ENCODE results near the gene KLHL24. TPM values are rescaled to one million over a fixed set of nuclear protein-coding genes. Genes with fewer than 3 reads are reported as not detected.

Gene KLHL24
- total RNA-seq, 1 experiment from 2014 or later: 59.1 TPM

GRCh38 chr3:183662099-183662498, 26.7 kb downstream of the KLHL24 start:
- no peak overlapping the region for H2AFZ ChIP-seq
- no peaks in the 10 kb centered on the region for H3K27me3 ChIP-seq (ENCODE audit: insufficient read depth, low read depth)
- H3F3A ChIP-seq (ENCODE audit: insufficient read depth, low read depth): 0 out of 2 replicates have a peak, but pooled peaks cover 3% of the 10 kb centered on the region
- no peaks in the 10 kb centered on the region for H4K20me1 ChIP-seq (ENCODE audit: insufficient read depth)
- no peak for TF ChIP-seq CTCF (conservative IDR thresholded peaks at IDR 0.05)
- no peak for TF ChIP-seq EZH2 (IDR thresholded peaks at IDR 0.05; ENCODE audit: low read depth)
- DNase-seq: no peak
- no peaks in the 10 kb centered on the region for H3K4me1 ChIP-seq (replicated peaks; ENCODE audit: insufficient read depth)
- H3K4me2 ChIP-seq: no peak overlapping the region
- ChIA-PET CTCF (no interaction called here), POLR2A (ENCODE audit: unreplicated experiment) (interaction anchor here (0.7 kb wide), 1 partner anchor 160 kb away, joined by 3 read pairs; no protein-coding TSS in a partner anchor)
- BruUV-seq (replicated peaks): no TSS peak
- intact Hi-C loops (cut with micrococcal nuclease; ENCODE audit: unreplicated experiment): no loop called here
- no peaks in the 10 kb centered on the region for H3K79me2 ChIP-seq (ENCODE audit: low read depth)
- H3K9me3 ChIP-seq (ENCODE audit: insufficient read depth, low read depth): no peaks in the 10 kb centered on the region; the same call in 1 of the 2 replicates
- H3K36me3 ChIP-seq (ENCODE audit: low read depth): 0 out of 2 replicates have a peak, but pooled peaks cover 13% of the 10 kb centered on the region
- H3K4me3 ChIP-seq: no peak overlapping the region
- H3K27ac ChIP-seq: no peak overlapping the region
- no peaks in the 10 kb centered on the region for H3K9me2 ChIP-seq (ENCODE audit: insufficient read depth)

GRCh38 chr3:183664913-183665381, 29.5 kb downstream of the KLHL24 start:
- Histone ChIP-seq H3K79me2 (ENCODE audit: low read depth) (no peaks in the 10 kb centered on the region), H4K20me1 (ENCODE audit: insufficient read depth) (no peaks in the 10 kb centered on the region), H3F3A (ENCODE audit: insufficient read depth, low read depth) (0 out of 2 replicates have a peak, but pooled peaks cover 3% of the 10 kb centered on the region), H2AFZ (no peak overlapping the region), H3K4me3 (no peak overlapping the region), H3K27ac (no peak overlapping the region), H3K36me3 (ENCODE audit: low read depth) (0 out of 2 replicates have a peak, but pooled peaks cover 15% of the 10 kb centered on the region), H3K4me2 (no peak overlapping the region), H3K27me3 (ENCODE audit: insufficient read depth, low read depth) (no peaks in the 10 kb centered on the region), H3K9me2 (ENCODE audit: insufficient read depth) (no peaks in the 10 kb centered on the region), H3K4me1 (replicated peaks; ENCODE audit: insufficient read depth) (no peaks in the 10 kb centered on the region), H3K9me3 (ENCODE audit: insufficient read depth, low read depth) (no peaks in the 10 kb centered on the region)
- no peak for DNase-seq
- ChIA-PET POLR2A (ENCODE audit: unreplicated experiment) (no interaction called here), CTCF (interaction anchor here (0.5 kb wide), 1 partner anchor 1664 kb away, joined by 4 read pairs; no protein-coding TSS in a partner anchor)
- BruUV-seq (replicated peaks): no TSS peak
- intact Hi-C loops (cut with micrococcal nuclease; ENCODE audit: unreplicated experiment): no loop called here
- TF ChIP-seq CTCF (conservative IDR thresholded peaks at IDR 0.05) (no peak), EZH2 (IDR thresholded peaks at IDR 0.05; ENCODE audit: low read depth) (no peak)

GRCh38 chr3:183680061-183680460, 44.6 kb downstream of the KLHL24 start:
- Histone ChIP-seq H3K9me2 (ENCODE audit: insufficient read depth) (no peaks in the 10 kb centered on the region), H3K79me2 (ENCODE audit: low read depth) (no peaks in the 10 kb centered on the region), H3K9me3 (ENCODE audit: insufficient read depth, low read depth) (no peaks in the 10 kb centered on the region), H4K20me1 (ENCODE audit: insufficient read depth) (peaks cover 7% of the 10 kb centered on the region; the same call in 1 of the 2 replicates), H3K36me3 (ENCODE audit: low read depth) (no peaks in the 10 kb centered on the region), H3K27ac (no peak overlapping the region), H3F3A (ENCODE audit: insufficient read depth, low read depth) (no peaks in the 10 kb centered on the region; the same call in 1 of the 2 replicates), H3K4me1 (replicated peaks; ENCODE audit: insufficient read depth) (no peaks in the 10 kb centered on the region), H3K27me3 (ENCODE audit: insufficient read depth, low read depth) (no peaks in the 10 kb centered on the region), H3K4me3 (no peak overlapping the region), H2AFZ (no peak overlapping the region), H3K4me2 (no peak overlapping the region)
- ChIA-PET CTCF (no interaction called here), POLR2A (ENCODE audit: unreplicated experiment) (no interaction called here)
- no TSS peak for BruUV-seq (replicated peaks)
- no peak for DNase-seq
- intact Hi-C loops (cut with micrococcal nuclease; ENCODE audit: unreplicated experiment): no loop called here
- TF ChIP-seq EZH2 (IDR thresholded peaks at IDR 0.05; ENCODE audit: low read depth): no peak
- TF ChIP-seq CTCF (conservative IDR thresholded peaks at IDR 0.05): no peak
